SK-N-SH treated with all-trans-retinoic acid at 6 μM for 48 hours (cell line): Measurements from ENCODE around the gene CRACR2B.

Source experiments
- ATAC-seq: fragments of 200-7000 bp; cut with Tn5 transposase; 3 replicates; pipeline ENCODE4 v1.9.1; 2020; ENCODE audit warnings: mild to moderate bottlenecking, moderate library complexity
- ARNTL ChIP-seq: fragments of 450-650 bp; formaldehyde crosslinking; IDR thresholded peaks from 2 replicates; pipeline ENCODE4 v1.5.0; 2020; ENCODE audit warnings: low read depth, mild to moderate bottlenecking, moderate library complexity, borderline replicate concordance
- CSDC2 ChIP-seq: fragments of 250-450 bp; sonication (Bioruptor Pico); IDR thresholded peaks from 2 replicates; pipeline ENCODE4 v1.5.0; 2020; ENCODE audit warnings: mild to moderate bottlenecking, moderate library complexity
- ESRRG ChIP-seq: fragments of 250-450 bp; sonication (Bioruptor Pico); IDR thresholded peaks from 2 replicates; pipeline ENCODE4 v1.6.1; 2021; ENCODE audit warnings: mild to moderate bottlenecking
- ISL1 ChIP-seq: fragments of 250-450 bp; sonication (Bioruptor Pico); IDR thresholded peaks from 2 replicates; pipeline ENCODE4 v2.1.2; 2022; ENCODE audit warnings: mild to moderate bottlenecking, moderate library complexity
- OSR1 ChIP-seq: fragments of 250-450 bp; sonication (Bioruptor Pico); IDR thresholded peaks from 2 replicates; pipeline ENCODE4 v1.8.0; 2022; ENCODE audit warnings: moderate library complexity, mild to moderate bottlenecking, inconsistent platforms
- PPARA ChIP-seq: fragments of 250-450 bp; sonication (Bioruptor Pico); IDR thresholded peaks from 2 replicates; pipeline ENCODE4 v1.5.0; 2020; ENCODE audit warnings: mild to moderate bottlenecking, borderline replicate concordance
- RARB ChIP-seq: fragments of 250-450 bp; sonication (Bioruptor Pico); IDR thresholded peaks from 2 replicates; pipeline ENCODE4 v1.8.0; 2021; ENCODE audit warnings: mild to moderate bottlenecking, moderate library complexity
- SNAI2 ChIP-seq: fragments of 250-450 bp; sonication (Bioruptor Pico); IDR thresholded peaks from 2 replicates; pipeline ENCODE4 v1.5.0; 2020; ENCODE audit warnings: mild to moderate bottlenecking, moderate library complexity
- TCF4 ChIP-seq: fragments of 250-450 bp; sonication (Bioruptor Pico); IDR thresholded peaks from 2 replicates; pipeline ENCODE4 v1.8.0; 2021; ENCODE audit warnings: mild to moderate bottlenecking, moderate library complexity, borderline replicate concordance
- TOX ChIP-seq: fragments of 250-450 bp; sonication (Bioruptor Pico); IDR thresholded peaks from 2 replicates; pipeline ENCODE4 v1.8.0; 2021; ENCODE audit warnings: mild to moderate bottlenecking, moderate library complexity, borderline replicate concordance
- ZC3H10 ChIP-seq: fragments of 250-450 bp; sonication (Bioruptor Pico); IDR thresholded peaks from 2 replicates; pipeline ENCODE4 v1.5.1; 2021; ENCODE audit warnings: mild to moderate bottlenecking, moderate library complexity
- ZFP3 ChIP-seq: fragments of 250-450 bp; sonication (Bioruptor Pico); IDR thresholded peaks from 2 replicates; pipeline ENCODE4 v1.5.0; 2020; ENCODE audit warnings: mild to moderate bottlenecking, moderate library complexity
- ZNF70 ChIP-seq: fragments of 450-650 bp; formaldehyde crosslinking; IDR thresholded peaks from 2 replicates; pipeline ENCODE4 v1.5.0; 2020; ENCODE audit warnings: mild to moderate bottlenecking, moderate library complexity
- ZNF8 ChIP-seq: fragments of 450-650 bp; formaldehyde crosslinking; IDR thresholded peaks from 2 replicates; pipeline ENCODE4 v1.5.0; 2020; ENCODE audit warnings: mild to moderate bottlenecking, moderate library complexity
- TF ChIP-seq, protein P1 (sequence below): fragments of 250-450 bp; sonication (Bioruptor Pico); IDR thresholded peaks from 2 replicates; pipeline ENCODE4 v1.8.0; 2020; ENCODE audit warnings: mild to moderate bottlenecking, moderate library complexity, borderline replicate concordance
- TF ChIP-seq, protein P2 (sequence below): fragments of 250-450 bp; sonication (Bioruptor Pico); IDR thresholded peaks from 2 replicates; pipeline ENCODE4 v1.5.1; 2020; ENCODE audit warnings: low read depth, mild to moderate bottlenecking, moderate library complexity
- TF ChIP-seq, protein P3 (sequence below): fragments of 250-450 bp; sonication (Bioruptor Pico); IDR thresholded peaks from 2 replicates; pipeline ENCODE4 v1.5.0; 2020; ENCODE audit warnings: mild to moderate bottlenecking, moderate library complexity
- TF ChIP-seq, protein P4 (sequence below): fragments of 250-450 bp; sonication (Bioruptor Pico); IDR thresholded peaks from 2 replicates; pipeline ENCODE4 v1.5.1; 2021; ENCODE audit warnings: mild to moderate bottlenecking, moderate library complexity

The CRACR2B gene

DNA sequence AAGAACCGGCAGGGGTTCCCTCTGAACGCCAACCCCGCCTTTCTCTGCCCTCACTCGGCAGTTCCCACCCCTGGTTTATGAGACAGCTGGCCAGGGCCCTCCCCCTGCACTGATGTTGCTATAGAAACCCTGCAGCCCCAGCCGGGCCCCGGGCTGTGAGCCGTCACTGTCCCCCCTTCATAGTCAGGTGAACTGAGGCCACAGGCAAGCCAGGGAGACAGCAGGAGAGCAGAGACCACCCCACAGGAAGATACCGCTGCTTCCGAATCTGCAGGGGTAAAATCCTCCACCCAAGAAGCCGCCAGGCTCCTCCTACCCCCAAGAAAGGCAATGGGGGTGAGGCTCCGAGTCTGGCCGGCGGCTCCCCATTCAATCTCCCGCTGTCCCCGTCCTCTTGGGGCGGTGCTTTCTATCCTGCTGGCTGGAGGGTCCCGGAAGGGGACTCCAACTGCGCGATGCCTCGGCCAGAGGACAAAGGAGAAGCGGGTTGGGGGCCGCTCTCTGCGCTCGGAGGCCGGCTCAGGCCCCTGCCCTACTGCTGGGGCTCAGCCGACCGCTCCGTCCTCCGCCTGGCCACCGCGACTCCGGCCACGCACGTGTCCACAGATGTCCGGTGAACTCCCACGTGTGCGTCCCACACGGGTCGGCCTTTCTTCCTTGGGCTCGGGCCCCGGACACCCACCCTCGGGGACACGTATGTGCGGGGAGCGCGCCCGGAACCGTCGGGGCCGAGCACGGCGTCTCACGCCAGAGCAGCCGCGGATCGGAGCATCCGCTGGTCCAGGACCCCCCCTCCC is 30.2 kb upstream of the CRACR2B start:
- TF ChIP-seq ISL1 (CRISPR knock-in tag) = no peak
- TF ChIP-seq RARB (CRISPR knock-in tag) = no peak
- no peak for TF ChIP-seq ZNF8 (CRISPR knock-in tag)
- TF ChIP-seq, protein P1, sequence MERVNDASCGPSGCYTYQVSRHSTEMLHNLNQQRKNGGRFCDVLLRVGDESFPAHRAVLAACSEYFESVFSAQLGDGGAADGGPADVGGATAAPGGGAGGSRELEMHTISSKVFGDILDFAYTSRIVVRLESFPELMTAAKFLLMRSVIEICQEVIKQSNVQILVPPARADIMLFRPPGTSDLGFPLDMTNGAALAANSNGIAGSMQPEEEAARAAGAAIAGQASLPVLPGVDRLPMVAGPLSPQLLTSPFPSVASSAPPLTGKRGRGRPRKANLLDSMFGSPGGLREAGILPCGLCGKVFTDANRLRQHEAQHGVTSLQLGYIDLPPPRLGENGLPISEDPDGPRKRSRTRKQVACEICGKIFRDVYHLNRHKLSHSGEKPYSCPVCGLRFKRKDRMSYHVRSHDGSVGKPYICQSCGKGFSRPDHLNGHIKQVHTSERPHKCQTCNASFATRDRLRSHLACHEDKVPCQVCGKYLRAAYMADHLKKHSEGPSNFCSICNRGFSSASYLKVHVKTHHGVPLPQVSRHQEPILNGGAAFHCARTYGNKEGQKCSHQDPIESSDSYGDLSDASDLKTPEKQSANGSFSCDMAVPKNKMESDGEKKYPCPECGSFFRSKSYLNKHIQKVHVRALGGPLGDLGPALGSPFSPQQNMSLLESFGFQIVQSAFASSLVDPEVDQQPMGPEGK (CRISPR knock-in tag) = no peak
- no peak for TF ChIP-seq TCF4
- TF ChIP-seq ESRRG = no peak
- TF ChIP-seq, protein P2, sequence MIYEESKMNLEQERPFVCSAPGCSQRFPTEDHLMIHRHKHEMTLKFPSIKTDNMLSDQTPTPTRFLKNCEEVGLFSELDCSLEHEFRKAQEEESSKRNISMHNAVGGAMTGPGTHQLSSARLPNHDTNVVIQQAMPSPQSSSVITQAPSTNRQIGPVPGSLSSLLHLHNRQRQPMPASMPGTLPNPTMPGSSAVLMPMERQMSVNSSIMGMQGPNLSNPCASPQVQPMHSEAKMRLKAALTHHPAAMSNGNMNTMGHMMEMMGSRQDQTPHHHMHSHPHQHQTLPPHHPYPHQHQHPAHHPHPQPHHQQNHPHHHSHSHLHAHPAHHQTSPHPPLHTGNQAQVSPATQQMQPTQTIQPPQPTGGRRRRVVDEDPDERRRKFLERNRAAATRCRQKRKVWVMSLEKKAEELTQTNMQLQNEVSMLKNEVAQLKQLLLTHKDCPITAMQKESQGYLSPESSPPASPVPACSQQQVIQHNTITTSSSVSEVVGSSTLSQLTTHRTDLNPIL (CRISPR knock-in tag) = no peak
- no peak for TF ChIP-seq TOX (CRISPR knock-in tag)
- no peak for TF ChIP-seq SNAI2 (CRISPR knock-in tag)
- TF ChIP-seq ARNTL (CRISPR knock-in tag) = no peak
- TF ChIP-seq PPARA (CRISPR knock-in tag) = no peak
- TF ChIP-seq, all 23 proteins: peak for 0
- peak; percentile 70 for ATAC-seq

DNA sequence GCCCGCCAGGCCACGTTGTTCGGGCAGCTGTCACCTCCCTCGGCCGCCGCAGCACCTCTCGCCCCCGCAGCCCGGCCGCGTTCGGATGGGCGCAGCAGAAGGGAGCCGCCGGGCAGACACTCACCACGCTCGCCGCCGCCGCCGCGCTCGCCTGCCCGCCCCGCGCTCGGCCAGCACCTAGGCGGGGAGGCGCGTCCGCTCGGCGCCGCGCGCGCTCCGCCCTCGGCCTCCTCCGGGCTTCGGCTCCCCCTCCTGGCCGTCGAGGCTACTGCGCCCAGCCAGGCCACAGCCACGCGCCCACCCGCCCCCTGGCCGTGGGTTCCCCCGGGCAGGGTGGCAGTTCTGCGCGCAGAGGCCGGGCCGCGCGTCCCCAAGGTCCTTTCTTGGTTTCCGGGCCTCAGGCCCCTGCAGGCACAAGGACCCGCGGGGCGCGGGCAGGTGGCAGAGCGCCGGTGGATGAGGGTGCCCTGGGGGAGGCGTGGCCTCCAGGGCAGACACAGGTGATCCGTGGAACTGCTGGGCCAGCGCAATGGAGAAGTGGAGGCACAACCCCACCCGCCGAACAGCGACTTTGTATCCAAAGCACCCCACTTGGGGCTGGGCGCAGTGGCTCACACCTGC is 29.5 kb upstream of the CRACR2B start, which contains the start of gene SLC25A22:
SLC25A22 (minus strand) TSS at position 189 of the 621 bp plus-strand sequence. CDS start 3,275 bp downstream, outside the sequence.
- no peak for TF ChIP-seq OSR1
- TF ChIP-seq, protein P3, sequence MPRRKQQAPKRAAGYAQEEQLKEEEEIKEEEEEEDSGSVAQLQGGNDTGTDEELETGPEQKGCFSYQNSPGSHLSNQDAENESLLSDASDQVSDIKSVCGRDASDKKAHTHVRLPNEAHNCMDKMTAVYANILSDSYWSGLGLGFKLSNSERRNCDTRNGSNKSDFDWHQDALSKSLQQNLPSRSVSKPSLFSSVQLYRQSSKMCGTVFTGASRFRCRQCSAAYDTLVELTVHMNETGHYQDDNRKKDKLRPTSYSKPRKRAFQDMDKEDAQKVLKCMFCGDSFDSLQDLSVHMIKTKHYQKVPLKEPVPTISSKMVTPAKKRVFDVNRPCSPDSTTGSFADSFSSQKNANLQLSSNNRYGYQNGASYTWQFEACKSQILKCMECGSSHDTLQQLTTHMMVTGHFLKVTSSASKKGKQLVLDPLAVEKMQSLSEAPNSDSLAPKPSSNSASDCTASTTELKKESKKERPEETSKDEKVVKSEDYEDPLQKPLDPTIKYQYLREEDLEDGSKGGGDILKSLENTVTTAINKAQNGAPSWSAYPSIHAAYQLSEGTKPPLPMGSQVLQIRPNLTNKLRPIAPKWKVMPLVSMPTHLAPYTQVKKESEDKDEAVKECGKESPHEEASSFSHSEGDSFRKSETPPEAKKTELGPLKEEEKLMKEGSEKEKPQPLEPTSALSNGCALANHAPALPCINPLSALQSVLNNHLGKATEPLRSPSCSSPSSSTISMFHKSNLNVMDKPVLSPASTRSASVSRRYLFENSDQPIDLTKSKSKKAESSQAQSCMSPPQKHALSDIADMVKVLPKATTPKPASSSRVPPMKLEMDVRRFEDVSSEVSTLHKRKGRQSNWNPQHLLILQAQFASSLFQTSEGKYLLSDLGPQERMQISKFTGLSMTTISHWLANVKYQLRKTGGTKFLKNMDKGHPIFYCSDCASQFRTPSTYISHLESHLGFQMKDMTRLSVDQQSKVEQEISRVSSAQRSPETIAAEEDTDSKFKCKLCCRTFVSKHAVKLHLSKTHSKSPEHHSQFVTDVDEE (CRISPR knock-in tag) = no peak
- no peak for TF ChIP-seq PPARA (CRISPR knock-in tag)
- no peak for TF ChIP-seq ZC3H10 (CRISPR knock-in tag)
- no peak for TF ChIP-seq CSDC2 (CRISPR knock-in tag)
- TF ChIP-seq ZNF70 (CRISPR knock-in tag) = no peak
- no peak for TF ChIP-seq ISL1 (CRISPR knock-in tag)
- TF ChIP-seq RARB (CRISPR knock-in tag) = no peak
- no peak for TF ChIP-seq ZFP3 (CRISPR knock-in tag)
- TF ChIP-seq, protein P2 (CRISPR knock-in tag) = no peak
- TF ChIP-seq, protein P1 (CRISPR knock-in tag) = no peak
- TF ChIP-seq, protein P4, sequence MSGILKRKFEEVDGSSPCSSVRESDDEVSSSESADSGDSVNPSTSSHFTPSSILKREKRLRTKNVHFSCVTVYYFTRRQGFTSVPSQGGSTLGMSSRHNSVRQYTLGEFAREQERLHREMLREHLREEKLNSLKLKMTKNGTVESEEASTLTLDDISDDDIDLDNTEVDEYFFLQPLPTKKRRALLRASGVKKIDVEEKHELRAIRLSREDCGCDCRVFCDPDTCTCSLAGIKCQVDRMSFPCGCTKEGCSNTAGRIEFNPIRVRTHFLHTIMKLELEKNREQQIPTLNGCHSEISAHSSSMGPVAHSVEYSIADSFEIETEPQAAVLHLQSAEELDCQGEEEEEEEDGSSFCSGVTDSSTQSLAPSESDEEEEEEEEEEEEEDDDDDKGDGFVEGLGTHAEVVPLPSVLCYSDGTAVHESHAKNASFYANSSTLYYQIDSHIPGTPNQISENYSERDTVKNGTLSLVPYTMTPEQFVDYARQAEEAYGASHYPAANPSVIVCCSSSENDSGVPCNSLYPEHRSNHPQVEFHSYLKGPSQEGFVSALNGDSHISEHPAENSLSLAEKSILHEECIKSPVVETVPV (CRISPR knock-in tag) = no peak
- TF ChIP-seq ZNF8 (CRISPR knock-in tag) = no peak
- ATAC-seq = peak; percentile 56
